ENCODE measurements around the gene OSBPL2.

Gene OSBPL2

GRCh38 chr20:62195736-62196135 lies 42.6 kb upstream of the OSBPL2 start:
- TF ChIP-seq CTCF (IDR thresholded peaks at IDR 0.05; ENCODE audit: insufficient read depth, missing control alignments), result no peak
- DNase-seq (ENCODE audit: insufficient read length, low spot score) (no peak), FAIRE-seq (no peak)

- FAIRE-seq (no peak), DNase-seq (ENCODE audit: insufficient read length, low spot score) (no peak)
- no peak for TF ChIP-seq CTCF (IDR thresholded peaks at IDR 0.05; ENCODE audit: insufficient read depth, missing control alignments)
Observed at GRCh38 chr20:62196286-62196685, 42.0 kb upstream of the OSBPL2 start.

- FAIRE-seq, result no peak
Observed at GRCh38 chr20:62197311-62197710, 41.0 kb upstream of the OSBPL2 start.

GRCh38 chr20:62197801-62198200 lies 40.5 kb upstream of the OSBPL2 start:
- no peak for FAIRE-seq
- no peak for DNase-seq (ENCODE audit: insufficient read length, low spot score)
- no peak for TF ChIP-seq CTCF (IDR thresholded peaks at IDR 0.05; ENCODE audit: insufficient read depth, missing control alignments)

More at GRCh38 chr20:62197311-62197710, 41.0 kb upstream of the OSBPL2 start:
- no peak for TF ChIP-seq CTCF (IDR thresholded peaks at IDR 0.05; ENCODE audit: insufficient read depth, missing control alignments)
- DNase-seq (ENCODE audit: insufficient read length, low spot score), result no peak

- TF ChIP-seq CTCF (IDR thresholded peaks at IDR 0.05; ENCODE audit: insufficient read depth, missing control alignments), result no peak
- DNase-seq (ENCODE audit: insufficient read length, low spot score) (no peak), FAIRE-seq (no peak)
Observed at GRCh38 chr20:62198496-62198895, 39.8 kb upstream of the OSBPL2 start.

GRCh38 chr20:62198931-62199330 lies 39.4 kb upstream of the OSBPL2 start:
- DNase-seq (ENCODE audit: insufficient read length, low spot score) (no peak), FAIRE-seq (no peak)
- no peak for TF ChIP-seq CTCF (IDR thresholded peaks at IDR 0.05; ENCODE audit: insufficient read depth, missing control alignments)

- DNase-seq (ENCODE audit: insufficient read length, low spot score) (no peak), FAIRE-seq (no peak)
- no peak for TF ChIP-seq CTCF (IDR thresholded peaks at IDR 0.05; ENCODE audit: insufficient read depth, missing control alignments)
Observed at GRCh38 chr20:62200491-62201172, 37.7 kb upstream of the OSBPL2 start.
